NCI-H1436 treated with DMSO at 0.1 percent for 48 hours (cell line): ENCODE results near the gene THOC1.

Source experiments
- DNase-seq: peaks from one replicate; lab custom pipeline; 2025; lab: John Stamatoyannopoulos, UW

Gene THOC1

DNA sequence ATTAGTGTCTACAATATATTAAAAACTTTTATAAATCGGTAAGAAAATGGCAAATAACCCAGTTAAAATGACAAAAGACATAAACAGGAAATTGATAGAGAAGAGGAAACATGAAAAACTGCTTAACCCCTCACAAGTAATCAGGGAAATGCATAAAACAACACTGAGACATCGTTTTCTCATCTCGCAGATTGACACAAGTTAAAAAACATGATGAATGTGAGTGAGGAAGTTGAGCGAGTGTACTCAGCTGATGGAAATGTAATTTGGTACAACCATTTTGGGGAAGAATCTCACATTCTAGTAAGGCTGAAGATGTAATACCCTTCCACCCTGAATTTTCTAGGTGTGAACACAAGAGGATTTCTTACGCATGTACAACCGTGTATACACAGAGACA, 18.0 kb upstream of the THOC1 start:
- DNase-seq: no peak

DNA sequence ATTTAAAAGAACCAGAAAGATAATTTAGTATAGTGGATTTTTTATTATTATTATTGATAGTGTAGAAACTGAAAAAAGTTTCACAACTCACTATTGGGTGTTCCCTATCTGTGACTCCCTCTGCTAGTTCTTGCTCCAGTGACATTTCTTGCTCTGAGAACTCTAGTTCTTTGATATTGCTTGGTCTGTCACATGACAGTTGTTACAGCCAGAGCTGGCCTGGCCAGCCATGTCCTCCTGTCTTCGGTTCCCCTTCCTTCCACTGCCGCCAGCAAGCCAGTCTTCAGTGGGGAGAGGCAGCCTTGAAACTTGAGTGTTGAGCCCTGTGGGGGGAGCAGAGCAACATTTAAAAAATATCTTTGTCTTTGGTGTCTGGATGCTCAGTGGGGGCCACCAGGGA, 7.6 kb upstream of the THOC1 start:
- no peak for DNase-seq

DNA sequence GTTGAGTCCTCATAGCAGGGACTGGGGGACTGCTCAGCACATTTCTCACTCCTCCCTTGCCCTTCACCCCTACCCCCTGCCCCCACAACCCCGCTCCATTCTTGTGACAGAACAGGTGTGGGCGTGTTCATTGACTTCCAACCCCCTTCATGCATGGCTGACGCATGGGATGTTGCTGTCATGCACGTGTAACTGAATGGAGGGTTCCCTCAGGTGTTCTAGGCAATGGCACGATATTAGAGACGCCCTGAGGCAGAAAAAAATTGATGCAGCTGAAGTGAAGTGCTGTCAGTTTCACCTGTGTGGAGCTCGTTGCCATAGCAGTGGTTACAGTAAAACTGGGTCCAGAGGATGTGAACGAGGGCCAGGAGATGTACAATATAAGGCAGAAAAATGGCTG, 6.5 kb upstream of the THOC1 start:
- no peak for DNase-seq

DNA sequence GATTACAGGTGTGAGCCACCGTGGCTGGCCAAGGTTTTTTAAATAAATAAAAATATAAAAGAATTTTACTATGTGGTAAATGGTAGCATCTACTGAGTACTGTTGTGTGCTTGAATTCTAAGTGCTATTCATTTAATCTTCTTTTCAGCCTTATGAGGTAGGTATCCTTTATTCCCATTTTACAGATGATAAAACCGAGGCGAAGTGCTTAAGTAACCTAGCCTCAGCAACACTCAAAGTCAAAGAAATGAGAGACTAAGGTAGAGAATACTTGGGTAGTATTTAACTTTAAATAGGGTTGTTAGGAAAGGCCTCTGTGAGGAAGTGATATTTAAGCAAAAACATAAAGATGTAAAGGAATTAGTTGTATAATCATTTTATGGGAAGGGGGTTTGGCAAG, 5.7 kb upstream of the THOC1 start:
- no peak for DNase-seq

DNA sequence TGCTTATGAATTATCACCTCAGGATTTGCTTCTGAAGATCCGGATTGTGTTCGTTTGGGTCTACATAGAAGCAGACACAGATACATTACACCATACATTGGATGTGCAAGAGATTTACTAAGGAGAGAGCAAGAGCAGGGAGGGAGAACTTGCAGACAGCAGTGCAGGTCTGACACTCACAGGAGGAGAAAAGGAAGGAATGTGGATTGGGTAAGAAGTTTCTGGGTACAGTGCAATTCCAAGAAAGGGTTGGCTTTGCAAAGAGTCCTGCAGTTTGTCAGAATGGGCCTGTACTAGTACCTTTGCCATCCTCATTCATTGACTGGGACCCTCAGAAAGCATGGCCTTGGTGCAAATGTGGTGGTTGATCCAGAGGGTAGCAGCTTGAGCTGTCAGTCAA, 4.8 kb upstream of the THOC1 start:
- DNase-seq: no peak

DNA sequence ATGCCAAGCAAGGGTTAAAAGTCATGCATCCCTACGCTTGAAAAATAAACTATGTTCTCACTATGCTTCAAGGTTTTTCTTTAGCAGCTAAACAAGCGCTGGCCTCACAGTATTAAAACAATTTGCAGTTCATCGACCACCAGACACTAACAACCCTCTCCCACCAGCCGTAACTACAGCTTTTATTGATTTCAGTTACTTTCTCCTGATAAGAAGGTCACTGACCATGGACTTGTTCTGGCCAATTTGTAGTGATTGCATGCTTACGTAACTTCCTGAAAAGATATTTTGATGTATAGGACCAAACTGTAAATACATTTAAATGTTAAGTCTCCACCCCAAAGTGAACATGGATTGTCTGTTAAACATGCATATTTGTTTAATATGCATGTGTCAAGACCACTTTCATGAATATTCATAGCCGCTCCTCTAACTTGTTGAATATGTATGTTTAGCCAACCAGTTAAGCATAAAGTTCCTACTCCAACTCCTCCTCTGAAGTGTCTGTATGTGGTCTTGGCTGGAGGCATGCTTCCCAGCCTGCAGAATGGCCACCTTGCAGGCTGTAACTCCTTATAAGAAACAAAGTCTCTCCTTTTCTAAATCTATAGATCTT, 1.7 kb upstream of the THOC1 start:
- DNase-seq: no peak

DNA sequence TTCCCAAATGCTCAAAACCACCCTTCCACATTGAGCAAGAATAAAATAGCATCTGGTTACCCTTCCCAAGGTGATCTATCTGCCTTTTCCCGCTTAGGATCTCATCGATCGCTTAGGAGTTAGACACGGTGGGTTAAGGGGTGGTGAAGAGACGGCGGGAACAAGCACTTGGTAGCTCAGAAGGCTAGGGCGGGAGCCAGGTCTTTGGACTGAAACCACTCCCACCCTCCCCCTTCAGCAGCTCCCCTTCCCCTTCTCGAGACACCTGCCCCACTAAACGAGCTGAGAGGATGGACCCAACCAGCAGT, 513 bp downstream of the THOC1 start:
- DNase-seq: no peak

DNA sequence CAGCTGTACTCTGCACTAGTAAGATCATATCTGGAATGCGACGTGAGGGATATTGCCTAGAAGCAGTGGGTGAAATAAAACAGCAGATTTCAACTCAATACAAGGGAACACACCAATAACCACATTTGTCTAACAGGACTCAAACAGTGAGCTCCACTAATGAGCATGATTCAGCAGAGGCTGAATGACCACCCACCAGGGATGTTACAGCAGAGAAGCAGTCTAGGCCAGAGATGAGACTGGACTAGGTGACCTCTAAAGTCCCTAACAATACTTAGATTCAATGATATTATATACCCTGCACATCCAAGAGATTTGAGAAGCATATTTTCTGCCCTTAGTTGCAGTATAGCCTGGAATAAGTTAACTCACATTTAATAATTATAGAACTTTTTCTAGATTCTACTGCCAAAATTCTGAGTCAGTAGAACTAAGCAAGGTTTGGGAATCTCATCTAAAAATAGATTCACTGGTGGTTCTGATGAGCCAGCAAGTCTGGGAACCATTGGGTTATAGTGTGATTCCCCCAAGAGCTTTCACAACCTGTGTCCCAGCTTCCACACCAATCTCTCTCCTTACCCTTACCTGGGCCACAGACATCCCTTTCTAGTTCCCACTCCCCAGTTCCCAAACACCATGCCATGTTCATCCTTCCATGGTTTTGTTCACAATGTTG, 6.3 kb downstream of the THOC1 start:
- no peak for DNase-seq

DNA sequence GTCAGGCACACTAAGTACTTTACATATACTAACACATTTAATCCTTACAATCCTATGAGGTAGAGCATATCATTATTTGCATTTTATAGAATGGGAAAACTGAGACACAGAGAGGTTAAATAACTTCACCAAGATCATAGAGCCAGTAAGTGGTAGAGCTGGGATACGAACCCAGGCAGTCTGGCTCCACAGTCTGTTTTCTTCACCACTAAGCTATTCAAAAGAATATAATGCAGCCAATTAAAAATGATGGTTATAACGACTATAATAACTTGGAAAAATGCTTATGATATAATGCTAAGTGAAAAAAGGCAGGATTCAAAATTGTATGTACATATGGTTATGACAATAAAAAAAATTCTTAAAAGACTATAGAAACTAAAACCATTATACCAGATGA, 7.3 kb downstream of the THOC1 start:
- no peak for DNase-seq

DNA sequence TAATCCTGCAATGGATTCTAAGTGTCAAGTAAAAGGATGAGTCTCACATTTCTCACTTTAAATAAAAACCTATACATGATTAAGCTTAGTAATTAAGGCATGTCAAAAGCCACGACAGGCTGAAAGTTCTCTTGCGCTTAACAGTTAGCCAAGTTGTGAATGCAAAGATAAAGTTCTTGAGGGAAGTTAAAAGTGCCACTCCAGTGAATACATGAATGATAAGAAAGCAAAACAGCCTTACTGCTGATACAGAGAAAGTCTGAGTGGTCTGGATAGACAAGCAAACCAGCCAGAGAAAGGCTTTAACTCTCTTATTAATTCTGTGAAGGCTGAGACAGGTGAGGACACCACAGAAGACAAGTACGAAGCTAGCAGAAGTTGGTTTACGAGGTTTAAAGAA, 12.7 kb downstream of the THOC1 start:
- no peak for DNase-seq

DNA sequence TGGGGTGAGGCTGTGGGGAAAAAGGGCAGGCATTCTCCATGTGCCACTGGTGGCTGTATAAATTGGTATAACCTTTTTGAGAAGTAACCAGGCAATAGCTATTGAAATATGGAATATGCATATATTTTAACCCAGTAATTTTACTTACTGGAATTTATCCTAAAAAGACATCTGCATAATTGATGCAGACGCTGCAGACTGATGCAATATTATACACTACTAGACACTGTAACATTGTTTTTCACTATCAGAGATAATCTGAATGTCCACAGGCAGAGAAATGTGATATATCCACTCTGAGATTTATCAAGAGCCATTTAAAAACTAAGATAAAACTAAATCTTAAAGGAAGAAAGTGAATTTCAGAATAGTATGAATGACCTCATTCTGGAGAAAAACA, 14.7 kb downstream of the THOC1 start:
- no peak for DNase-seq

DNA sequence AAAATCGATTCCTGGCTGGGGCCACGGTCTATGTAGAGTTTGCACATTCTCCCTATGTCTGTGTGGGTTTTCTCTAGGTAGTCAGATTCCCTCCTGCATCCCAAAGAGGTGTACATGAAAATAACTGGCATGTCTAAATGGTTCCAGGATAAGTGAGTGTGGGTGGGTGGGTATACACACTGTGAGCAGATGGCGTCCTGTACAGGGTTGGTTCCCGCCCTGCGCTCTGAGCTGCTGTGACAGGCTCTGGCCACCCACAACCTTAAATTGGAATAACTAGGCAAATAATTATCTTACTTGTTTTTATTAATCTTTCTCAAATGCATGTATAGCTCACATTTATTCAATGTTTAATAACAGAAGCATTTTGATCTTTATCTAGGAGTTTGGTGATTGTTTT, 16.3 kb downstream of the THOC1 start:
- DNase-seq: no peak

DNA sequence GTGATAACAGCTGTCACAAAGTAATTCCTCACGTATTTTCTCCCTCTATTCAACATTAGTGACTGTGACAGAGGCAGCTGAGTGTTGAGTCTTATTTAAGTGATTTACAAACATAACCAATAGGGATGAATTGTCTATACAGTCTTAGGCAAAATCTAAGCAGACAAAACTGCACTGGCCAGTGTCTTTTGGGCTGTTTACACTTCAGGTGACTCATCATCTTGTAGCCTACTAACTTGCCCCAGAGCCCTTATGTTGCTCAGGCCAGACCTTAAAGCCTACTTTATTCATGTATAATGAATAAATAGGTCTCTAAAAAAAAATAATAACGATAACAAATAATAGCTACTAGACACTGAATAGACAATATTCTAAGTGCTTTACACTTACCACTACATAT, 17.2 kb downstream of the THOC1 start:
- no peak for DNase-seq

DNA sequence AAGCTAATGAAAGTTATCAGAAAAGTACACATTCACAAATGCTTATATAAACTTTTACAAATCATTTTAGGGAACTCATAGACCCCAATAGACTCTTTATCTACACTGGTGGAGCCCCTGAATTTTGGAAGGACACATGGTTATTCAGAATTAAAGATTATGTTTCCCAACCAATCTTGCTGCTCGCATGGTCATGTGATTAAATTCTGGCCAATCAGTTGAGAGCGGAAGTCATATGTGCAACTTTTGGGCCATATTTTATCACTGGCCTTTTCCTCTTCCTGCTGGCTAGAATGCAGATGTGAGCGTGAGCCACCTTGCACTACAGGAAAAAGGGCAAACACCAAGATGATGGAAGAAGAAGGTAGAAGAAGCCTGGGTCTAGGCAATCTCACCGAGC, 19.8 kb downstream of the THOC1 start:
- DNase-seq: no peak

DNA sequence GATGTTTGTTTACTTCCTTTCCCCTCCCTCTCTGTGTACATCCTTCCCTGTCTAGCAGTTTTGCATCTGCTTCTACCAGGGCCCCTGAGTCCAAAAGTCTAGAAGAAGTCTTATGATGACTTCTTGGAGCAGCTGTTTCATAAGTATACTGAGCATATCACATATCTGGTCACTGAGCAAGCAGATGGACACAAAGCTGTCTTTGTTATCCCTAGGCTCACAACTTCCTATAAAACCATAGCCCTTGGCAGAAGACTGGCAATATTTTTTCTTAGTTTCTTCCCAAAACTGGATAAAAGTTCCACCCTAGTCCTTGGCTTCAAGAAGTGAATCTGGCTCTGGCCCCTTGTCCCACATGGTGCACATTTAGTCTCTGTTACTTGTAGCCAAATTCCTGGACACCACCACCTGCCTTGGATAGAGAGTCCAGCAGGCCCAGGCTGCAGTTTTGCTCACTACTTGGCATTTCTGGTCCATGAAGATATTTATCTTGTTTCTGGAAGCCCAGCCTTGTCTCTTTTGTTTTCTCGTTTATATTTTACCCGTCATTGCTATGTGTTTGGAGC, 22.5 kb downstream of the THOC1 start:
- no peak for DNase-seq

DNA sequence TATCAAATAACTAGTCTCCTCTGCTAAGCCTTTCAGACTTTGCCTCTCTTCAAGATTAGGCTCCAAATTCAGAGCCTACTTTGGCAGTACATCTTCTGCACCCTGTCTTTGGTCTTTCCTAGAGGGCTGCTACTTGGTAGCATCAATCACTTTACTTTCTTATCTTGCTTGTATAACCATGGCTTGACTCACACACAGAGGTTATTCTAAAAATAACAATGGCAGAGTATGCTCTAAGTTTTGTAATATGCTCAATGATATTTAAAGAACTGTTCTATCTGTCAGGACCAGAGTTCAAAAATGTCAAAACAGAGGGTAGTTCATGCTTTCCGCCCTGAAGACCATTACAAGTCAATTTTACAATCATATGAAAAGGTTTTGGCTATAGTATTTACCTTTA, 27.7 kb downstream of the THOC1 start:
- DNase-seq: no peak

DNA sequence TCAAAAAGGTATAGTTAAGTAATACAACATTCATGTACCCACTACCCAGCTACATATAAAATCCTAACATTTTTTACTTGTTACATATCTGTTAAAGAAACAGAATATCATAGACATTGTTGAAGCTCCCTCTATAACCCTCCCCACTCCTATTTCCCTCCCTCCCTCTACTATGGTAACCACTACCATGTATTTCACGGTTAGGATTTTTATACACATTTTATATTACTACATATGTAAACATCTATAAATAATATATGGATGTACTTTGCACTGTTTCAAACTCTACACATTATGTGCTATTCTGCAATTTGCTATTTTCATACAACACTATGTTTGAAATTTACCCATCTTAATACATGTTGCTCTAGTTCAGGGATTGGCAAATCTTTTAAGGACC, 36.3 kb downstream of the THOC1 start:
- no peak for DNase-seq

DNA sequence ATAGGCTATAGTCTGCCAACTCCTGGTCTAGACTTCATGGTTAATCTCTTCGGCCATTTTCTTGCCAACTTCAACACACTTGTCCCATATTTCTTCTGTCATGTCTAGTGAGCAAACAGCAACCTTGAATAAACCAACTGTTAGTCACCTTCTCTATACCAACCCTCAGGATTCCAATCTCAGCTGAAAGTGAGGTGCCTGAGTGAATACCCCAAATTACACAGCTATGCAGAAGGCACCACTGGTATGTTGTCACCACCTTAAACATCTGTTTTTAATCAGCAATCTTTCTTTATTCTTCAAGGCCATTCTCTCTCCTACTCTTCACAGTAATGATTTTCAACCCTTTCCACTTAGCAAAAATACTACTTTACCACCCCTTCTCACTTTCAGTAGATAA, 39.3 kb downstream of the THOC1 start:
- no peak for DNase-seq

DNA sequence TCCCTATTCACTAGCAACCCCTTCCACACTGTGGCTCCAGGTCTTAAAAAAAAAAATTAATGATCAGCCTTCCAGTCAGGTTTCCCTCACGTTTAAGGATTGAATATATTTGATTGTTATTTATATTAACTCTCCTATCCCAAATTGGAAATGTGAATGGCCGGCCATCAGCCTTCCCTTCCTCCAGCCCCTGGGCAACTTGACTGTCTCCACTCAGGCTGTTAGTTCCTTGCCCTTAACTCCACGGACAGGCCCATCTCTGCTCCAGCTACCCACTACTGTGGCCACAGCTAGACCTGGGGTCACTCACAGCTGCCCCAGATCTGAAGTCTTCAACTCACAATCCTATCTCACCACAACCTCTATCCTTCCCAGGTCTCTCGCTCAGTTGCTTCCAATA, 39.9 kb downstream of the THOC1 start:
- no peak for DNase-seq

DNA sequence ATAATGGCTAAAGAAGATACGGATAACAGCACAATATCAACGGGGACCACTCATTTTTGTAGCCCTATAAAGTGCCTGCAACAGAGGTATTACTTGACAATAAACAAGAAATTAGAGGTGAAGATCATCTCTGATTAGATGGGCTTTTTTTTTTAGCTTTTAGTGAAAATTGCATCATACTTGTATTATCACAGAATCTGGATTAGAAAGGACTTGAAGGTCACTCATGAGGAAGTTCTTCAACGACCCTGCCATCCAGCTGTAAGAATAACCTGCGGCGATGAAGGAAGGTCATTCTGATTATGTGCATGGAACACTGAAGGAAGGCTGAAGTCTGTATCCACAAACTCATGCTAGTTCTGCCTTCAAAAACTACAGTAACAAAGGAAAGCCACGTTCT, 40.5 kb downstream of the THOC1 start:
- no peak for DNase-seq

DNA sequence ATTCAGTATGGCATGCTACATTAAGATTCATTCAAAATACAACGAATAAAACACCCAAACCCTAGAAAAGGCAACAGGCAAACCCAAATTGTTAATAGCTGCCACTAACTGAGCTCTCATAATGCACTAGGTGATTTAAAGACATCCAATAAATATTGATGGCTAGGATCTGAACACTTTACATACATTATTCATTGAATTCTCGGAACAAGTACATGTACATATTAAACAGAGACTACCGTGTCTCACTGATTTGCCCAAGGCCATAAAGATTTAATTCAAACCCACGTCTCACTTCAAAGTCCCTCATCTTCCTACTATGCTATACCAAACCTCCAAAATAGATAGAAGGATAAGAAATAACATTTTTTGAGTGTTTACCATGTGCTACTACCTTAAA, 42.1 kb downstream of the THOC1 start:
- no peak for DNase-seq

DNA sequence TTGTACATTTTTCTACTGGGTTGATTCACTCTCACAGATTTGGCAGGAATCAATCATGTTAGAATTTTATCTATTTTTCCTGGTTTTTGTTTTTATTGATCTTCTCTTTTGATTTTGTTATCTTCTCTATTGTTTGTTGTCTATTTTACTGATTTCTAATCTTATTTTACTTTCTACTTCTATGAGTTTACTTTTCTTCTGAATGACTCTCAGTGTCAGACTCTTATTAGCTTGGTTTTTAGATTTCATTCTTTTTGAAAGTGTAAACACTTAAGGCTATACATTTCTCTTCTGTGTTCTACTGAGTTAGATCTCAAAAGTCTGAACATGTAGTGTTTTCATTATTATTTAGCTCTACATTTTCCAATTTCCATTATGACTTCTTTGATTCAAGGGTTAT, 47.1 kb downstream of the THOC1 start:
- no peak for DNase-seq

DNA sequence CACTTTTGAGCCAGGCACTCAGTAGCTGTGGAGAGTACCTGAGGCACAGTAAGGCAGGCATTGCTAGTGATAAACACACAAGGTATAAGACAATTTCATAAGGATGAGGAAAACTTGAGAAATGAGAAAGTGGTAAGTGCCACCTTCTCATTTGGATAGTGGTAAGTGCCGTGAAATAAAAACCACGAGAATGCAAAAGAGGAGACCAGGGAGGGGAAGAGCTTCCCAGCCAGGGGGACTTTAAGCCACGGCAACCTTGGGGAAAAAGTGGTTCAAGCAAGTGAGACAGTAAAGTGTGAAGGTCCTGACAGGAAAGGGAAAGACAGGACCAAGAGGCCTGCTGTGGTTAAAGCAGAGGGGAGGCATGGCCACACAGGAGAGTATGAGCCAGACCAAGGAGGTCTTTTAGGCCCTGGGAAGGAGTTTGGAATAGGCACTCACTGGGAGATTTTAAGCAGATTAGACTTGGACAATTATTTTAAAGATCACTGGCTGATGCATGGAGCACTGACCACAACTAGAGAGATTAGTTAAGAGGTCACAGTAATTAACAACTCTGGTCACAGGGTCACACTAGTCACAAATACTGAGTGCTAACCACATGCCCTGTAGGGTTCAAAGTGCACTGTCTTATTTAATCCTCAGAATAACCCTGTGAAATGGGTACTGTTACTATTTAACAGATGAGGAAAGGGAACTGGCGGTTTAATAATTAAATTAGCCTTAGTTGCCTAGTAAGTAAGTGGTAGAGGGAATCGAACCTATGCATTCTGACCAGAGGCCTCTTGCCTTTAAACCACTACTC, 50.1 kb downstream of the THOC1 start:
- no peak for DNase-seq
